ENCODE measurements around the gene DDX24.

Gene DDX24

DNA sequence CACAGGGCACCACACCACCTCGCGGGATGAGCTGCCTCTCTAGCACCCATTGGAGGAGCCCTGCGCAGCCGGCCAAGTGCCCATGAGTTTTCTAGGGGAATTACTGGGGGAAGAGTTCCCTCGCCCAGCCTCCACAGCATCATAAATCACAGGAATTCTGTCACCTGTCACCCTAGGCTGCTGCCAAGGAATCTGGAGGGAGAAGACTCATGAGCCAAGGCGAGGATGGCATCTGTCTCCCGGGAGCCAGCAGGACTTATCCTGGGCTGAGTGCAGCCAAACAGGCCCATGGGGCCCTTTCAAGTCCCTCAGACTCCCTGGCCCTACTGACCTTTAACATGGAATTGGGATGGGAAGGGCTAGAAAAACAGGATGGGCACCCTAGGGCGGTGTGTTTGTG is 62.7 kb downstream of the DDX24 start:
- in situ Hi-C loops (cut with MboI; ENCODE audit: low sequenced_read_pairs), result no loop called here

DNA sequence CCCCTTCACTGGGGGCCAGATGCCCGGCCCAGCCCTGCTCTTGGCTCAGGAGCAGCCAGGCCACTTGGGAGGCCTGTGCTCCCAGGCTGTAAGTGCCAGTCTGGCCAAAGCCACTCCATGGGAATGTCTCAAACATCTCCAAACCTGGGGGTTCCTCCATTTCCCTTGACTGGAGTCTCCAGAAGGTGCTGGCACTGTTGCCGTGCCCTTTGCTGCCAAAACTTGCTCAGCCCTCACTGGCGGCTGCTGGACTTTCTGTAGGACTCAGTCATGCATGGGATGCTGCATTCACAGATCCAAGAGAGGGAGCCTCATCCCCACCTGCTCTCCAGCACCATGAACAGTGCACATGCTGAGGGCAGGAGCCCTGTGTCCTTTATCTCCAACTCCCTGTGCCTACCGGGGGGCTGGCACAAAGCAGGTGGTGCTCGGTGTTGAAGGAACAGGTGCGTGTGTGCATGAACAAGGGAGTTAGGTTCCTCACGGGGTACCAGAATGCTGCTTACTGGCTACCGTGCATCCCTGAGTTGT is 64.5 kb downstream of the DDX24 start:
- in situ Hi-C loops (cut with MboI; ENCODE audit: low sequenced_read_pairs), result no loop called here

DNA sequence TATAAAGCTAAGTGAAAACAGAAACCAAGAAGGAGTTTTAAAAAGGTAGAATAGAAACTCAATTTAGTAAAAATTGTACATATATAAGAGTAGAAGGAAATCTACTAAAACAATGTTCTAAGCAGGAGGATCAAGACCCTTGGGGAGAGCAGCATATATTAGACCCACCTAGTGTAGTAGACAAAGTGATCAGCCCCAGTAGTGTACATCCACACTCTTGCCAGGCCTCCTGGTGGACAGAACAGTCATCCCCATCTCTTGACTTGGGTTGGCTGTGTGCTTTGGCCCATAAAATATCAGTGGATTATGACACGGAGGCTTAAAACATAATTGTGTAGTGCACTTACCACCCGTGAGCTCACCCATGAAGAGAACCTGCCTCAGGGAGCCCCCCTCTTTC is 65.8 kb downstream of the DDX24 start:
- in situ Hi-C loops (cut with MboI; ENCODE audit: low sequenced_read_pairs), result no loop called here

DNA sequence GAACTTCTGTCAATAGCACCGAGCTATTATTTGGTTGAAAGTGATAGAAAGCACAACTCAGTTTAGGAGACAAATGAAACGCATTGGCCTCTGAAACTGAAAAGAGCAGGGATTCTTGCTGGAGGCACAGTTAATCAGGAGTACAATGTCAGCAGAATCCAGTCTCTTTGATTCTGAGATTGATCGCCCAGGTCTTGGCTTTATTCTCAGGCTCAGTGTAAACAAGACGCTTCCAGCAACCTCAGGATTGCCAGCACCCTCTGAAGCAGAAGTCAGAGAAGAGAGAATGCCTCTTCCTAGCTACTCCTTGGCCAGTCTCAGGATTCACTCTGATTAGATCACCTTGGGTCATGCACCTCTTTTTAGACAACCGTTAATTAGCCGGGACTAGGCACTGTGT is 66.6 kb downstream of the DDX24 start:
- in situ Hi-C loops (cut with MboI; ENCODE audit: low sequenced_read_pairs), result no loop called here

DNA sequence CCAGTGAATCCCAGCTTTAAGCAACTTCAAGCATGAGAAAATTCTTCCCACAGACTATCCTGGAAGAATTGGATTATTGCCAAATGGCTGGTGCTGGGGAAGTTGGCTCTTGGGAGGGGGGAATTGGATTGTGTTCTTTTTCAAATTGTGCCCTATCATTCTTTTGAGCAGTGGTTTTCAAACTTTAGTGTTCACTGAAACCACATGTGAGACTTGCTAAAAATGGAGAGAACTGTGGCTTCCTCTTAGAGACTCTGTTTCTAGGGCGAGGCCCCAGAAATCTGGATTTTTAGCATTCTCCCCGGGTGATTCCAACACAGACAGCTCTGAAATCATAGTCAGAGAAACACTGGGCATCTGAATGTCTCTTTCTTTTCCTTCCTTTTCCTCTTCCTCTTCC is 69.2 kb downstream of the DDX24 start:
- in situ Hi-C loops (cut with MboI; ENCODE audit: low sequenced_read_pairs), result no loop called here

DNA sequence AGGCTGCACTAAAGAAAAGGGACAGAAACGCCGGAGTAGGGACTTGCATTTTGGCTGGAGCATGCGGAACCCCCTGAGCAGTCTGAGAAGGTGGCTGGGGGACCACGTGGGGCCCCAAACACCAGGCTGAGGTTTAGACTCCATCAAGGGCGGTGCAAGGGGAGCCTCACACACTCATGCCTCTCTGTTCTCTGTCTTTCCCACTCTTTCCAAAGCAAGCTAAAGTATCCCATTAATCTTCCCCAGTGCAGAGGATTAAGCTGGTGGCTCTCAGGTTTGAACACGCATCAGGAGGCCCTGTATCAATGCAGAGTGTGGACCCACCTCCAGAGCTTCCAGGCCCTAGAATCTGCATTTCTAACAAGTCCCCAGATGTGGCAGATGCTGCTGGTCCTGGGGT is 70.4 kb downstream of the DDX24 start:
- in situ Hi-C loops (cut with MboI; ENCODE audit: low sequenced_read_pairs), result no loop called here

DNA sequence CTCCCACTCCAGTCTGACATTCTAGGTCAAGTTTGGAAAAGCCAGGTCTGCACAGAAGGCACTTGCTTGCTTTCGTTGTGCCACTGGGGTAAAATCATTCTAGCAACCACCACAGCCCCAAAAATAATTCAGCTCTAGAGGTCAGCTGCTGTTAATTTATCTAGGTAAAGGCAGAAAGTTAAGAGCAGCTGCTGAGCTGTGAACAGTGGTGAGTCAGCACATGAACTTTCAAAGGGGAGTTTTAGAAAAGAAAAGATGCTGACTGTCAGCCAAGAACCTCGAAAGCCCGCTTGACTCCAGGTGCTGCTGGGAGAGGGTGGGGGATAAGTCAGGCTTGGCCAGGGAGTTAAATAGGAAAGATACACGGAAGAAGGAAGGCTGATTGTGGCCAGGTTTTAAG is 71.2 kb downstream of the DDX24 start:
- in situ Hi-C loops (cut with MboI; ENCODE audit: low sequenced_read_pairs), result loop anchor here (10.0 kb wide), 1 partner anchor 75 kb away; no protein-coding TSS in a partner anchor

DNA sequence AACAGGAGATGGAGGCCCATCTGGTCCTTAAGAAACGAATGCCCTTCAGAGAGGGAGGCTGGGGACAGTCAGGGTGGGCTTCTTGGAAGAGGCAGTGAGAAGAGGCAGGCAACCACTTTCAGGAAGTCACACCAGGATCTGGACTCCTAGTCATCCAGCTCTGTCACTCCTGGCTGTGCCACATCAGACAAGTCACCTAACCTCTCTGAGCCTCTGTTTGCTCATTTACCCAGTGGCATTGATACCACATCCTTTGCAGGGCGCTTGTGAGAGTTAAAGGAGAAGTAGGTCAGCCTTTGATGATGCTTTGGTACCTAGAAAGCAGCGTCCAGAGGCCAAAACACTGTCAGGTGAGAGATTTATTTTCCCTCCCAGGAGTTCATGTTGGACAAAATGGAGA is 72.8 kb downstream of the DDX24 start:
- in situ Hi-C loops (cut with MboI; ENCODE audit: low sequenced_read_pairs), result loop anchor here (10.0 kb wide), 1 partner anchor 73 kb away; no protein-coding TSS in a partner anchor

DNA sequence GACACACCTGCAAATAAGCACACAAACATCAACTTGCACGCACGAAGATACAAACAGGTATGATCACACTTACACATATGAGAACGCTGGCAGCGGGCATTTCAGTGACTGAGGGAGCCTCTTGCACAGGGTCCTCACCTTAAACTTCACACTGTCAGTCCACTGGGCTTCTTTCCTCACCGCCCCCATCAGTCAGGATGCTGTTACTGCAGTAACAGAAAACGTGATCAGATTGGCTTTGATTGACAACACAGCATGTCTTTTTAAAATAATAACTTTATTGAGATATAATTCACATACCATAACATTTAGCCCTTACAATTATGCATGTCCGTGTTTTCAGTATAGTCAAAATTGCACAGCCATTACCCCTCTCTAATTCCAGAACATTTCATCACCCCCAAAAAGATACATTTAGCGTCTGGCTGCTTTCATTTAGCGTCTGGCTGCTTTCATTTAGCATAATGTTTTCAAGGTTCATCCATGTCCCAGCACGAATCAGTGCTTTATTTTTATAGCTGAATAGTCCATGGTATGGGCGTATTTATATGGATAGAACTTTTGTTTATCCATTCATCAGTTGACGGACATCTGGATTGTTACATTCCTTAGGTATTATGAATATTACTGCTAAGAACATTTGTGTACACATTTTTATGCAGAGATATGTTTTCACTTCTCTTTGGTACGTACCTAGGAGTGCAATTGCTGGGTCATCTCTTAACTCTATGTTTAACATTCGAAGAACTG is 75.5 kb downstream of the DDX24 start:
- in situ Hi-C loops (cut with MboI; ENCODE audit: low sequenced_read_pairs), result loop anchor here (10.0 kb wide), 1 partner anchor 71 kb away; no protein-coding TSS in a partner anchor

DNA sequence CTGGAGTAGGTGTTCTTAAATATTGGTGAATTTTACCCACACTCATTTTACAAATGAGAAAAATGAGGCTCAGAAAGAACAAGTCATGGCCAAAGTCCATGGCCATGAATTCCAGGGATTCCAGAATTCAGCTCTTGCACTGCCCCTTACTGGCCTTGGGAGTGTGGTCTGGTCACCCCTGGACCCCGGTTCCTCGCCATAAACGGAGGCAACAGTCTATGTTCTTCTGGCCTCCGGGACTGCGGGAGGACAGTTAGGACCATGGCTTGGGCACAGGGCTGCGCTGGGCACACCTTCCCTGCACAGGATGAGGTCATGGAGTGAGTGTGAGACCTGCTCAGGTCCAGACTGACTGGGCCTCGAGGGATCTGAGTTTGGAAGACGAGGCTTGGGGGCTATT is 77.0 kb downstream of the DDX24 start:
- in situ Hi-C loops (cut with MboI; ENCODE audit: low sequenced_read_pairs), result loop anchor here (10.0 kb wide), 1 partner anchor 69 kb away; no protein-coding TSS in a partner anchor

DNA sequence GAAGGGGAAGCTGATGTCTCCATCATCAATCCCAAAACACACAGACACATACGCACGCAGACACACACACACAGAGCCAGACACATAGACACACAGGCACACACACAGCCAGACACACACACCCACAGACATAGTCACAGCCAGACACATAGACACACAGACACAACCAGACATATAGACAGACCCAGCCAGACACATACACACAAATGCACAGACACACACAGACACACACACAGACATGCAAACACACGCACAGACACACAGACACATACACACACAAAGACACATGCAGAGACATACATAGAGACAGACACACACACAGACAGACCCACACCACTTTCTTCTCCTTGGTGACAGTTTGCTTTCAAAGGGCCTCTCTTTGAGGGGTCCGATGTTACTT is 77.6 kb downstream of the DDX24 start:
- in situ Hi-C loops (cut with MboI; ENCODE audit: low sequenced_read_pairs), result loop anchor here (10.0 kb wide), 1 partner anchor 69 kb away; no protein-coding TSS in a partner anchor

DNA sequence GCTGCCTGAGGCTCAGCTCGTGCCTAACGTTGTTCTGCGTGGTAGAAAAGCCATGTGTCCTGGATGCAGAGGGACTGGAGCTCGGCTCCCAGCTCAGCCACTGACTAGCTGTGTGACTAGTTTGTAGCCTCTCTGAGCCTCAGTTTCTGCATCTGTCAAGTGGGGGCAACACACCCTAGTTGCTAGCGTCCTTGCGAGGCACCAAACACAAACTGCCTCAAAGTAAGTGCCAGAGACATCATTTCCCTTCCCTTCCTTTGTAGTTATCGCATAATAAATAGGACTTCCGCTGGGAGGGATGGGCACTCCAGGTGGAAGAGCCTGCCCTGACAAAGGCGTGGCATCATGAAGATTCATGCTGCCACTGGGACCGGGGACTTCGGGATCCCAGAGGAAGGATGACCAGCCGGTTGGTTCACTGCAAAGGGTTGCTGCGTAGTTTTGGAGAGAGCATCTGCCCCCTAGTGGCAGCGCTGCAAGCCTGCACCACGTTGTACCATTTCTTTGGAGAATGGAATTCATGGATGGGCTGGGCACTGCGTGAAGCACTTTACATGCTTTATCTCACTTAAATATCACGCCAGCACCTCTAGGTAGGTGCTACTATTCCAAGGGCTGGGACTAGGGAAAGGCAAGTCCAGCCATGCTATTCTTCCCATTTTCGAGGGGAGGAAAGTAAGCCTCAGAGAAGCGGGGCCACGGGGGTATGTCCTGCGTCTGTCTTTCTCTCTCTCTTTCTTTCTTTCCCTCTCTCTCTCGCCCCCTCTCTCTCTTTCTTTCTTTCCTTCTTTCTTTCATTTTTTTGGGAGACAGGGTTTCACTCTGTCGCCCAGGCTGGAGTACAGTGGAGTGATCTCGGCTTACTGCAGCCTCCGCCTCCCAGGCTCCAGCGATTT is 79.3 kb downstream of the DDX24 start:
- in situ Hi-C loops (cut with MboI; ENCODE audit: low sequenced_read_pairs), result loop anchor here (10.0 kb wide), 1 partner anchor 67 kb away; no protein-coding TSS in a partner anchor

DNA sequence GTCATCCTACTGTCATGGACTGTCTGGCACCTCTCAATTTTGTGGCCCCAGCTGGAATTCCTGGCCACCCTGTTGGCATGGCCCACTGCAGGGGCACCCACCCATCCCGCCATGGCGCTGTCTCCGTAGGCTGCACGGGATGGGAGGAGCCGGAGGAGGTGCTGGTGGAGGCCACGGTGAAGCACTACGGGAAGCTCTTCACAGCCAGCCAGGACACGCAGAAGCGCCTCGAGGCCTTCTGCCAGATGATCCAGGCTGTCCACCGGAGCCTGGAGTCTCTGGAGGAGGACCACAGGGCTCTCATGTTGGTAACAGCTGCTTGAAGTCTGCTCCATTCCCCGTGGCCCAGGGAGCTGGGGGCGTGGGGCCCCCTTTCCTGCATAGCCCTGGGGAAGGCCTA is 80.0 kb downstream of the DDX24 start:
- in situ Hi-C loops (cut with MboI; ENCODE audit: low sequenced_read_pairs), result loop anchor here (10.0 kb wide), 1 partner anchor 66 kb away; no protein-coding TSS in a partner anchor

DNA sequence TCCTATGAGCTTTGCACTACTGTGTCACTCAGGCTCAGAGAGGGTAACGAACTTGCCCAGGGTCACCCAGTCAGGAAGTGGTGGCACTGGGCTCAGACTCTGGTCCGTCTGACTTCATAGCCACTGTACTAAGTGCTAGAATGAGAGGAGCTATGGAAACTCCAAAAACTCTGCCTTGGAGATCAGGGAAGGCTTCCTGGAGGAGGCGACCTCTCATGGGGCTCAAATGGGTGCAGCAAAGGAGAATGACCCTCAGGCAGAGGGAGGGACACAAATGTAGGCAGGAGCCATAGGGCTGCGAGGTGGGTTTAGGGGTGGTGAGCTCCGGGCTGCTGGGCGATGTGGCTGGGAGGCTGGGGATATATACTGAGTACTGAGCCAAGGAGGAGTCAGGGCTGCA is 80.7 kb downstream of the DDX24 start:
- in situ Hi-C loops (cut with MboI; ENCODE audit: low sequenced_read_pairs), result loop anchor here (10.0 kb wide), 1 partner anchor 65 kb away; no protein-coding TSS in a partner anchor

DNA sequence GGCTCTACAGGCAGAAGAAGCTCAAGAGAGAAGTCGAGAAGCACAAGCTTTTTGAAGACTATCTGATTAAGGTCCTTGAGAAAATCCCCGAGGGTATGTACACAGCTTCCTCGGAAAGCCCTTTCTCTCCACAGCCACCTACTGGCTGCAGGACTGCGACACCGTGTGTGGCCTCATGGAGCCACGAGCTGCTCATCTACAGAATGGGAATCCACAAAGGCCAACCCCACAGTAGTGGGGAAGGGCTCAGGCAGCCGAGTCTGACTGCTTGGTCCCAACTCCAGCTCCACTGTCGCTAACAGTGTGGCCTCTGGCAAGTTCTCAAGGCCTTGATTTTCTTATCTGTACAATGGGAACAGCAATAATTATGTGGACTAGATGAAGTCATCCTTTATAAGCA is 81.4 kb downstream of the DDX24 start:
- in situ Hi-C loops (cut with MboI; ENCODE audit: low sequenced_read_pairs), result no loop called here

DNA sequence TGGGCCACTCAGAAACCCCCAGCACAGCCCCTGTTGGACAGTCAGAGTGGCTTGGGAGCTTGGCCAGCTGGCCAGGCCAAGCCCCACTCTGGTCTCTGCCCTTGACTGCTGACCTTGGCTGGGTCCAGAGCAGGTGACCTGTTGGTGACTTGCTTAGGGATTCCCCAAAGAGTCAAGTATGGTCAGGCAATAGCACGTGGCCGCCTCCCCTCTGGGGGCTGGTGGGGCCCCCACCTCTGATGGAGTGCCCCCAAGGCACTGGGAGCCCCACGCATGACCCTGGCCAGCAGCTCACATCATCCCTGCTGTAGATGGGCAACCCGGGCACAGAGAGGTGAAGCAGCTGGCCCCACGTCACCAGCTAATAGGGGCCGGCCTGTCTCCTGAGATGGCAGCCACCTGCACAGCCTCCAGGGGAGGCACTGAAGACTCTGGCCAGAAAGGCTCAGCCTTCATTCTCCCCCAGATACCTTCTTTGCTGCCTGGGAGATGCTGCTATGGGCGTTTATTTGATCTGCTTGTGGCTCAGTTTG is 82.1 kb downstream of the DDX24 start:
- in situ Hi-C loops (cut with MboI; ENCODE audit: low sequenced_read_pairs), result no loop called here
